Muscle of arm (tissue), 12 donors: ENCODE measurements around the gene OR51E1. TPM values are rescaled to one million over a fixed set of nuclear protein-coding genes. Genes with fewer than 3 reads are reported as not detected.

Experiments used
- polyA plus RNA-seq, 12 donors: library from polyadenylated mRNA; unstranded; fragments of 120-200 nt; gene quantifications; one replicate each; pipeline ENCODE4 v1.2.1, GENCODE V29; 2013; ENCODE audit not compliant: insufficient read length in 12 of 12

Gene OR51E1
- polyA plus RNA-seq, 12 donors, result 1.5 to 3.3 (median 2.3) TPM; not detected in 2

Other genes with a start within 250 kb of the OR51E1 start
- not detected for gene OR52K2, start 194.7 kb upstream of the OR51E1 start, polyA plus RNA-seq
- gene OR52K1, start 161.3 kb upstream of the OR51E1 start, polyA plus RNA-seq, result under 1 TPM in 9 of 12 donors, not detected in 3; 0.08 to 0.73 (median 0.32) TPM
- gene OR52M1, start 98.8 kb upstream of the OR51E1 start, polyA plus RNA-seq, result not detected
- gene OR52I2, start 62.2 kb upstream of the OR51E1 start, polyA plus RNA-seq, result not detected
- gene OR52I1, start 49.9 kb upstream of the OR51E1 start, polyA plus RNA-seq, result under 1 TPM in 3 of 12 donors, not detected in 9; 0.05 to 0.07 (median 0.07) TPM
- gene TRIM68, start 35.8 kb upstream of the OR51E1 start, polyA plus RNA-seq, result 10 to 100 TPM in 3 of 12 donors, 1 to 10 TPM in 8, not detected in 1; 6.5 to 13.8 (median 8.6) TPM
- gene OR51D1, start 6.5 kb upstream of the OR51E1 start, polyA plus RNA-seq, result not detected
- gene OR51E2, start 53.9 kb downstream of the OR51E1 start, polyA plus RNA-seq, result 1 to 10 TPM in 6 of 12 donors, under 1 TPM in 4, not detected in 2; 0.90 to 1.7 (median 1.1) TPM
- under 1 TPM in 1 of 12 donors, not detected in 11; 0.32 TPM for gene MMP26, start 60.8 kb downstream of the OR51E1 start, polyA plus RNA-seq
- not detected for gene OR51F1, start 126.0 kb downstream of the OR51E1 start, polyA plus RNA-seq
- not detected for gene OR52R1, start 160.4 kb downstream of the OR51E1 start, polyA plus RNA-seq
- not detected for gene OR51F2, start 177.3 kb downstream of the OR51E1 start, polyA plus RNA-seq
- not detected for gene OR51S1, start 205.2 kb downstream of the OR51E1 start, polyA plus RNA-seq
- gene OR51T1, start 237.9 kb downstream of the OR51E1 start, polyA plus RNA-seq, result not detected